ENCODE data around the gene VTCN1.
A peak's percentile ranks its signal among the peaks of the same experiment; 100 is the strongest.

VTCN1 gene

DNA sequence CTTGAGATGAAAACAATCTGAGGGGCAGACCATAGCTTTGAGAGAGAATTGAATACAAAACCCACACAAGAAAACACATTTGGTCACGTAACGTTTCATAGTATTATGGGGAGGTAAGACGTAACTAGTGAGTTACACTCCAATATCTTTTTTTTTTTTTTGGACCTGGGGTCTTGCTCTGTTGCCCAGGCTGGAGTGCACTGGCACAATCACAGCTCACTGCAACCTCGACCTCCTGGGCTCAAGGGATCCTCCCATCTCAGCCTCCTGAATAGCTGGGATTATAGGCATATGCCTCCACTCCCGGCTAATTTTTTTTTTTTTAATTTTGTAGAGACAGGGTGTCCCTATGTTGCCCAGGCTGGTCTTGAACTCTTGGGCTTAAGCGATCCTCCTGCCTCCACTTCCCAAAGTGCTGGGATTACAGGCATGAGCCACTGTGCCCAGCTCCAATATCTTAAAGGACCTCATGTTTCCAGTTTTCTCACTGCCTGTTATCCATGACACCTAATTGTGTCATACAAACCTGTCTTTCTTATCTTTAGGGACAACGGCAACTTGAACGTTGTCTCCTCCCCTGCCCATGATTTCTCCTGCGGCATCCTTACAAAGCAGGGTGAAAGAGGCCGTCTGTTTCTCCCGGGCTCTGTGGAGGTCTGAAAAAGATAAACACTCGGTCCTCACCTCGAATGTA is 94.5 kb downstream of the VTCN1 start:
- no peaks in the 10 kb centered on the region for H3K9me3 ChIP-seq (ENCODE audit: control insufficient read depth, insufficient read depth, low read depth, low read length)
- peaks cover 0 to 62% of the 10 kb centered on the region in 2 experiments; a peak in 2 of 3 replicates for H3K36me3 ChIP-seq (ENCODE audit: control insufficient read depth in 2 of 2, insufficient read depth in 1 of 2, low read length in 2 of 2)
- no peak overlapping the region for H3K27ac ChIP-seq (ENCODE audit: extremely low read depth, low read depth, low read length)
- H3K4me3 ChIP-seq (ENCODE audit: low read depth, low read length), result no peak overlapping the region
- TF ChIP-seq ZNF121 (tag by site-specific recombination; IDR thresholded peaks at IDR 0.05), result peak; percentile 68; the same call in 1 of the 2 replicates
- no peak for TF ChIP-seq SALL2 (tag by site-specific recombination; IDR thresholded peaks at IDR 0.05; ENCODE audit: borderline replicate concordance)
- ChIA-PET CTCF (interaction anchor here (1.0 kb wide), 2 partner anchors 12 to 169 kb away, joined by 3 read pairs; no protein-coding TSS in a partner anchor), POLR2A (no interaction called here)
- H3K4me1 ChIP-seq (ENCODE audit: control insufficient read depth, insufficient read depth, low read length), result no peaks in the 10 kb centered on the region

DNA sequence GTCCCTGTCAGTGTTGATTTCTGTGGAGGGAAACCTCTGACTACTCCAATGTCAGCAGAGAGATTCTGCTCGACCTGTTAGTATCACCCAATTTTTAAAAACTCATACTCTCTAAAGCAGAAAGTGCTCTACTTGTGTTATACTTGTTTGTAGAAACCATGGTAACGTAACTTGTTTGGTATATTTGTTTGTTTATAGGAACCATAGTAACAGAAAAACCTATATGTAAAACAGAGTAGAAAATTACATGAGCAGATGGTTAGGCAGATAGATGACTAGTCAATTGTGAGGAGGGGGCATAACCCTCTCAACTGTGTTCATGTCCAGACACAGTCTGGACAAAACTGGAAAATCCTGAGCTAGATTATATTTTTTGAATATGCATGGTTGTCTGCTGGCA is 95.8 kb downstream of the VTCN1 start:
- CTCF ChIA-PET, result interaction anchor here (0.6 to 1.1 kb wide), 2 partner anchors 47 to 540 kb away, joined by 3 read pairs; no protein-coding TSS in a partner anchor

More for the DNA sequence above, 95.8 kb downstream of the VTCN1 start:
- H3K4me3 ChIP-seq (ENCODE audit: low read depth, low read length), result no peak overlapping the region
- H3K9me3 ChIP-seq (ENCODE audit: control insufficient read depth, insufficient read depth, low read depth, low read length), result no peaks in the 10 kb centered on the region
- H3K27ac ChIP-seq (ENCODE audit: extremely low read depth, low read depth, low read length), result no peak overlapping the region
- H3K36me3 ChIP-seq (ENCODE audit: control insufficient read depth in 2 of 2, insufficient read depth in 1 of 2, low read length in 2 of 2), result peaks cover 0 to 74% of the 10 kb centered on the region in 2 experiments; a peak in 2 of 3 replicates
- POLR2A ChIA-PET, result no interaction called here
- no peak for TF ChIP-seq ZNF777 (tag by site-specific recombination; IDR thresholded peaks at IDR 0.05; ENCODE audit: borderline replicate concordance)
- TF ChIP-seq SCRT2 (tag by site-specific recombination; IDR thresholded peaks at IDR 0.05), result no peak
- TF ChIP-seq ZSCAN4 (tag by site-specific recombination; IDR thresholded peaks at IDR 0.05), result no peak
- no peak for TF ChIP-seq ZNF302 (tag by site-specific recombination; IDR thresholded peaks at IDR 0.05; ENCODE audit: low read depth)
- TF ChIP-seq ZNF600 (tag by site-specific recombination; IDR thresholded peaks at IDR 0.05), result no peak
- no peak for TF ChIP-seq ZNF23 (tag by site-specific recombination; IDR thresholded peaks at IDR 0.05; ENCODE audit: borderline replicate concordance)
- TF ChIP-seq, protein P1, sequence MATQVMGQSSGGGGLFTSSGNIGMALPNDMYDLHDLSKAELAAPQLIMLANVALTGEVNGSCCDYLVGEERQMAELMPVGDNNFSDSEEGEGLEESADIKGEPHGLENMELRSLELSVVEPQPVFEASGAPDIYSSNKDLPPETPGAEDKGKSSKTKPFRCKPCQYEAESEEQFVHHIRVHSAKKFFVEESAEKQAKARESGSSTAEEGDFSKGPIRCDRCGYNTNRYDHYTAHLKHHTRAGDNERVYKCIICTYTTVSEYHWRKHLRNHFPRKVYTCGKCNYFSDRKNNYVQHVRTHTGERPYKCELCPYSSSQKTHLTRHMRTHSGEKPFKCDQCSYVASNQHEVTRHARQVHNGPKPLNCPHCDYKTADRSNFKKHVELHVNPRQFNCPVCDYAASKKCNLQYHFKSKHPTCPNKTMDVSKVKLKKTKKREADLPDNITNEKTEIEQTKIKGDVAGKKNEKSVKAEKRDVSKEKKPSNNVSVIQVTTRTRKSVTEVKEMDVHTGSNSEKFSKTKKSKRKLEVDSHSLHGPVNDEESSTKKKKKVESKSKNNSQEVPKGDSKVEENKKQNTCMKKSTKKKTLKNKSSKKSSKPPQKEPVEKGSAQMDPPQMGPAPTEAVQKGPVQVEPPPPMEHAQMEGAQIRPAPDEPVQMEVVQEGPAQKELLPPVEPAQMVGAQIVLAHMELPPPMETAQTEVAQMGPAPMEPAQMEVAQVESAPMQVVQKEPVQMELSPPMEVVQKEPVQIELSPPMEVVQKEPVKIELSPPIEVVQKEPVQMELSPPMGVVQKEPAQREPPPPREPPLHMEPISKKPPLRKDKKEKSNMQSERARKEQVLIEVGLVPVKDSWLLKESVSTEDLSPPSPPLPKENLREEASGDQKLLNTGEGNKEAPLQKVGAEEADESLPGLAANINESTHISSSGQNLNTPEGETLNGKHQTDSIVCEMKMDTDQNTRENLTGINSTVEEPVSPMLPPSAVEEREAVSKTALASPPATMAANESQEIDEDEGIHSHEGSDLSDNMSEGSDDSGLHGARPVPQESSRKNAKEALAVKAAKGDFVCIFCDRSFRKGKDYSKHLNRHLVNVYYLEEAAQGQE (tag by site-specific recombination; IDR thresholded peaks at IDR 0.05), result no peak
- TF ChIP-seq ZNF148 (tag by site-specific recombination; IDR thresholded peaks at IDR 0.05; ENCODE audit: borderline replicate concordance), result no peak
- no peak for TF ChIP-seq ZSCAN23 (tag by site-specific recombination; IDR thresholded peaks at IDR 0.05)
- TF ChIP-seq, protein P2, sequence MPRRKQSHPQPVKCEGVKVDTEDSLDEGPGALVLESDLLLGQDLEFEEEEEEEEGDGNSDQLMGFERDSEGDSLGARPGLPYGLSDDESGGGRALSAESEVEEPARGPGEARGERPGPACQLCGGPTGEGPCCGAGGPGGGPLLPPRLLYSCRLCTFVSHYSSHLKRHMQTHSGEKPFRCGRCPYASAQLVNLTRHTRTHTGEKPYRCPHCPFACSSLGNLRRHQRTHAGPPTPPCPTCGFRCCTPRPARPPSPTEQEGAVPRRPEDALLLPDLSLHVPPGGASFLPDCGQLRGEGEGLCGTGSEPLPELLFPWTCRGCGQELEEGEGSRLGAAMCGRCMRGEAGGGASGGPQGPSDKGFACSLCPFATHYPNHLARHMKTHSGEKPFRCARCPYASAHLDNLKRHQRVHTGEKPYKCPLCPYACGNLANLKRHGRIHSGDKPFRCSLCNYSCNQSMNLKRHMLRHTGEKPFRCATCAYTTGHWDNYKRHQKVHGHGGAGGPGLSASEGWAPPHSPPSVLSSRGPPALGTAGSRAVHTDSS (tag by site-specific recombination; IDR thresholded peaks at IDR 0.05), result no peak
- no peak for TF ChIP-seq FEZF1 (tag by site-specific recombination; IDR thresholded peaks at IDR 0.05)
- no peaks in the 10 kb centered on the region for H3K4me1 ChIP-seq (ENCODE audit: control insufficient read depth, insufficient read depth, low read length)
